ENCODE measurements around the gene TENM3. TPM values are rescaled to one million over a fixed set of nuclear protein-coding genes. Genes with fewer than 3 reads are reported as not detected.
"Not testable (repeated sequence)": the region's sequence is repeated elsewhere in the genome, so short reads cannot be mapped to it uniquely, and the experiment has no call there.

Gene TENM3
- total RNA-seq, 1 experiment from 2014 or later: 0.87 TPM

DNA sequence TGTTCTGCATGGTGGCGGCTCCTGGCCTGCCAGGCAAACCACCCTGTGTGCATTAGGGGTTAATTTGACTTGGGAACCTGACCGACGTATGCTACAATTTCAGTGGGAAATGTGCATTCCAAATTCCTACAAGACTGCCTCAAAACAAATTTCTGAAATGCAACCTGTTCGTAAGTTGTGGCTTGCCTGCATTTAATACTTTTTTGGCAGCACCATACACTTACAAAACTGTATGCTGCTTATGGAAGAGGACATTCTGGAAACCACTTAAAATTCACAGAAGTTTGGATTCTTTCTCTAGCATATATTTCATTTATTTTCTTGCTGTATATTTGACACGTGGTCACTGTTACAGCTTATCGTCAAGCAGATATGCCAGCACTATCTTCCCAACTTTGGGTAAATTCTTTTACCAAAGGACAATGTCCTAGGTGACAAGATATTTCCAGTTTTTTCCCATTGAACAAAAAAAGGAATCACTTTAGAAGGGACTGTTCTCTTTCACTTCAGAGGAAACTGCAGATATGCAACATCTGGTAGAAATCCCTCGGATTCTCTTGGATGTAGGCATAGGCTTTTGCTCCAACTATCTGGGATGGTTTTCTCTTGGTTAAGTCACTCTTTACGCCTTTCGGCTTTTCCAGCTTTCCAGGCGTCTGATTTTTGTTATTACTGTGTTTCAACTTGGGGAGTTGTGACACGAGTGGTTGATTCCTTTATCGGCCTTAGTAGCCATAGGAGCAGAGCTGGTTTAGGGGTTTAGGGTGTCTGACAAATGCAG lies 9.7 kb upstream of the TENM3 start:
- CTCF ChIA-PET: no interaction called here

DNA sequence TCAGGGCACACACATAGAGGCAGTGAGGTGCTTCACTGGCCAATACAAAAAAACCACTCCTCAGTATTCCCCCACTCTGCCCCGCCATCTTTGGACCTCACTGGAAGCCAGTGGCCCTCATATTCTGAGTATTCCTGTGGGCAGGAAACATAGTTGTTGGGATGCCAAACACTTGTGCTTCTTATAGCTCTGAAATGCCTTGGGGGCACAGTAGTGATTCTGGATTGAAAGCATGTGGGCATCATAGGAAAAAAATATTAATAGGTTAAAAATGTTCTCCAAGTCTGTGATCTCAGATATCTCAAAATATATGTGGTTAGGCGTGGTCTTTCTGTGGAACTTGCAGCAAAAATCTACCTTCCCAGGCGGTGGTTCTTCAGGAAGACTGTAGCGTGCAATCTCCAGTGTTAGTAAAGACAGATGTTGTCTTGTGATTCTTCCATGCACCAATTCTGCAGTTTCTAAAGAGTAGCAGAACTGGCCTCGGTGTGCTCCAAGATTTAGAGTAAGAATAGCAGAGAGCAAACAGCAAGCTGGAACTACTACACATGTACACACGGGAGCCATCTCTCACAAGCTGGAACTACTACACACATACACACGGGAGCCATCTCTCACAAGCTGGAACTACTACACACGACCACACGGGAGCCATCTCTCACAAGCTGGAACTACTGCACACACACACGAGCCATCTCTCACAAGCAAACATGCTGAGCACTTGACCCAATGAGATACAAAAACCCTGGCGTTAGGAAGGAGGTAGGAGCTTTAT lies 8.0 kb upstream of the TENM3 start:
- Histone ChIP-seq H3K27me3 (ENCODE audit: low read length) (no peaks in the 10 kb centered on the region), H3K9ac (ENCODE audit: low read length) (no peak overlapping the region), H3F3A (ENCODE audit: low read length, unreplicated experiment) (no peaks in the 10 kb centered on the region), H3K36me3 (ENCODE audit: low read depth, low read length) (no peaks in the 10 kb centered on the region), H3K79me2 (ENCODE audit: low read length) (no peaks in the 10 kb centered on the region), H3K27ac (ENCODE audit: low read length) (no peak overlapping the region), H3K4me3 (ENCODE audit: low read length) (no peak overlapping the region), H3K9me2 (replicated peaks; ENCODE audit: low read length) (no peaks in the 10 kb centered on the region), H3K4me2 (ENCODE audit: low read length) (no peak overlapping the region), H3K4me1 (ENCODE audit: insufficient read depth, low read length) (no peaks in the 10 kb centered on the region), H3K9me3 (ENCODE audit: low read length) (no peaks in the 10 kb centered on the region), H2AFZ (ENCODE audit: low read length) (no peak overlapping the region), H4K20me1 (ENCODE audit: low read length) (no peaks in the 10 kb centered on the region)
- intact Hi-C loops (cut with micrococcal nuclease): no loop called here
- ATAC-seq (no peak), DNase-seq (no peak)
- TF ChIP-seq EZH2 (IDR thresholded peaks at IDR 0.05; ENCODE audit: low read length, unreplicated experiment): no peak
- no peak for TF ChIP-seq EZH2phosphoT487 (IDR thresholded peaks at IDR 0.05; ENCODE audit: borderline replicate concordance, low read length)
- no peak for TF ChIP-seq CTCF (conservative IDR thresholded peaks at IDR 0.05; ENCODE audit: low read depth, low read length)
- ChIA-PET POLR2A (ENCODE audit: unreplicated experiment) (no interaction called here), CTCF (no interaction called here)
- no TSS peak for BruUV-seq (replicated peaks)

More for the DNA sequence above, 9.7 kb upstream of the TENM3 start:
- intact Hi-C loops (cut with micrococcal nuclease): no loop called here
- H3K4me1 ChIP-seq (ENCODE audit: insufficient read depth, low read length): no peaks in the 10 kb centered on the region
- no TSS peak for BruUV-seq (replicated peaks)
- H3K79me2 ChIP-seq (ENCODE audit: low read length): no peaks in the 10 kb centered on the region
- H3K36me3 ChIP-seq (ENCODE audit: low read depth, low read length): no peaks in the 10 kb centered on the region
- H3K27me3 ChIP-seq (ENCODE audit: low read length): no peaks in the 10 kb centered on the region
- no peaks in the 10 kb centered on the region for H3F3A ChIP-seq (ENCODE audit: low read length, unreplicated experiment)
- no peaks in the 10 kb centered on the region for H4K20me1 ChIP-seq (ENCODE audit: low read length)
- no peak overlapping the region for H3K9ac ChIP-seq (ENCODE audit: low read length)
- DNase-seq: no peak
- H2AFZ ChIP-seq (ENCODE audit: low read length): no peak overlapping the region
- TF ChIP-seq EZH2phosphoT487 (IDR thresholded peaks at IDR 0.05; ENCODE audit: borderline replicate concordance, low read length) (no peak), CTCF (conservative IDR thresholded peaks at IDR 0.05; ENCODE audit: low read depth, low read length) (no peak), EZH2 (IDR thresholded peaks at IDR 0.05; ENCODE audit: low read length, unreplicated experiment) (no peak)
- no peak overlapping the region for H3K4me3 ChIP-seq (ENCODE audit: low read length)
- no peak for ATAC-seq
- no peaks in the 10 kb centered on the region for H3K9me3 ChIP-seq (ENCODE audit: low read length)
- H3K4me2 ChIP-seq (ENCODE audit: low read length): no peak overlapping the region
- no peaks in the 10 kb centered on the region for H3K9me2 ChIP-seq (replicated peaks; ENCODE audit: low read length)
- no peak overlapping the region for H3K27ac ChIP-seq (ENCODE audit: low read length)
- POLR2A ChIA-PET (ENCODE audit: unreplicated experiment): no interaction called here

GRCh38 chr4:182236186-182236585 lies 7.0 kb upstream of the TENM3 start:
- no peaks in the 10 kb centered on the region for H3K9me3 ChIP-seq (ENCODE audit: low read length)
- BruUV-seq (replicated peaks): no TSS peak
- no peak for ATAC-seq
- DNase-seq: no peak
- no peak for TF ChIP-seq CTCF (conservative IDR thresholded peaks at IDR 0.05; ENCODE audit: low read depth, low read length)
- no peak for TF ChIP-seq EZH2 (IDR thresholded peaks at IDR 0.05; ENCODE audit: low read length, unreplicated experiment)
- no peak for TF ChIP-seq EZH2phosphoT487 (IDR thresholded peaks at IDR 0.05; ENCODE audit: borderline replicate concordance, low read length)
- H3K9me2 ChIP-seq (replicated peaks; ENCODE audit: low read length): no peaks in the 10 kb centered on the region
- no peaks in the 10 kb centered on the region for H3K4me1 ChIP-seq (ENCODE audit: insufficient read depth, low read length)
- POLR2A ChIA-PET (ENCODE audit: unreplicated experiment): no interaction called here
- no peak overlapping the region for H2AFZ ChIP-seq (ENCODE audit: low read length)
- intact Hi-C loops (cut with micrococcal nuclease): no loop called here
- H3K4me2 ChIP-seq (ENCODE audit: low read length): no peak overlapping the region
- H3K27me3 ChIP-seq (ENCODE audit: low read length): no peaks in the 10 kb centered on the region
- no peak overlapping the region for H3K9ac ChIP-seq (ENCODE audit: low read length)
- no peak overlapping the region for H3K27ac ChIP-seq (ENCODE audit: low read length)
- CTCF ChIA-PET: no interaction called here
- no peak overlapping the region for H3K4me3 ChIP-seq (ENCODE audit: low read length)
- no peaks in the 10 kb centered on the region for H3K36me3 ChIP-seq (ENCODE audit: low read depth, low read length)
- no peaks in the 10 kb centered on the region for H4K20me1 ChIP-seq (ENCODE audit: low read length)
- H3F3A ChIP-seq (ENCODE audit: low read length, unreplicated experiment): no peaks in the 10 kb centered on the region
- no peaks in the 10 kb centered on the region for H3K79me2 ChIP-seq (ENCODE audit: low read length)

- POLR2A ChIA-PET (ENCODE audit: unreplicated experiment); H3F3A ChIP-seq (ENCODE audit: low read length, unreplicated experiment); H3K9me2 ChIP-seq (replicated peaks; ENCODE audit: low read length); H3K4me3 ChIP-seq (ENCODE audit: low read length); DNase-seq; H3K27ac ChIP-seq (ENCODE audit: low read length); H4K20me1 ChIP-seq (ENCODE audit: low read length); H3K36me3 ChIP-seq (ENCODE audit: low read depth, low read length); H3K79me2 ChIP-seq (ENCODE audit: low read length); intact Hi-C loops (cut with micrococcal nuclease); BruUV-seq (replicated peaks); H3K9ac ChIP-seq (ENCODE audit: low read length); H3K4me1 ChIP-seq (ENCODE audit: insufficient read depth, low read length); ATAC-seq; CTCF ChIA-PET; H2AFZ ChIP-seq (ENCODE audit: low read length); H3K9me3 ChIP-seq (ENCODE audit: low read length); H3K4me2 ChIP-seq (ENCODE audit: low read length); H3K27me3 ChIP-seq (ENCODE audit: low read length): not testable (repeated sequence)
Observed at GRCh38 chr4:182237010-182237409, 6.2 kb upstream of the TENM3 start.
